Natural killer cell treated with Interleukin-12 subunit alpha and Interleukin-12 subunit beta and Interleukin-15 and Interleukin-18, amount 100 ng/mL, for 72 hours (primary cell): ENCODE measurements around the gene APOBEC2. TPM values are rescaled to one million over a fixed set of nuclear protein-coding genes. Genes with fewer than 3 reads are reported as not detected.
"Not testable (repeated sequence)": the region's sequence is repeated elsewhere in the genome, so short reads cannot be mapped to it uniquely, and the experiment has no call there.

Experiments used
- ATAC-seq, 2 donors: fragments of 150-1000 bp; cut with Tn5 transposase in 1 of 2; sonication (Bioruptor Pico), chemical (Tn5 transposase) in 1 of 2; 2 replicates each; pipeline ENCODE4 v1.10.0; 2021
- DNase-seq: peaks from one replicate; pipeline ENCODE4 v3.0.0; 2022; ENCODE audit warnings: low spot score
- H3K27ac Mint-ChIP-seq, 2 donors: 1 replicate in 1 of 2; 2 replicates in 1 of 2; pipeline ENCODE4 v1.8.0; 2022; ENCODE audit warnings: mixed read lengths in 2 of 2, mild to moderate bottlenecking in 1 of 2, moderate library complexity in 1 of 2
- H3K27me3 Mint-ChIP-seq, 2 donors: 1 replicate in 1 of 2; 2 replicates in 1 of 2; pipeline ENCODE4 v1.8.0; 2022; ENCODE audit warnings: mixed read lengths in 2 of 2
- H3K36me3 Mint-ChIP-seq: one replicate; pipeline ENCODE4 v1.8.0; 2022; ENCODE audit warnings: mixed read lengths
- H3K4me1 Mint-ChIP-seq, 2 donors: 1 replicate in 1 of 2; 2 replicates in 1 of 2; pipeline ENCODE4 v1.8.0; 2022; ENCODE audit warnings: low read depth in 2 of 2, mixed read lengths in 2 of 2, mild to moderate bottlenecking in 1 of 2
- H3K4me3 Mint-ChIP-seq: one replicate; pipeline ENCODE4 v1.8.0; 2022; ENCODE audit warnings: mixed read lengths
- H3K9me3 Mint-ChIP-seq: 2 replicates; pipeline ENCODE4 v1.8.0; 2022; ENCODE audit warnings: mixed read lengths
- total RNA-seq, 2 donors: library from RNA; stranded (reverse); gene quantifications; one replicate each; pipeline ENCODE4 v1.2.3, GENCODE V29; 2022

The APOBEC2 gene
- total RNA-seq, result not detected

GRCh38 chr6:41053041-41053440 is at the start of gene APOBEC2:
Gene APOBEC2 (plus strand): TSS chr6:41053202. CDS start chr6:41053348, 146 bp downstream.
- no peak for ATAC-seq
- peaks cover 6% of the 10 kb centered on the region for H3K36me3 Mint-ChIP-seq
- DNase-seq, result no peak
- no peaks in the 10 kb centered on the region for H3K9me3 Mint-ChIP-seq
- no peaks in the 10 kb centered on the region for H3K27me3 Mint-ChIP-seq
- peak within 1 kb of the TSS; percentile 32 to 74 for H3K27ac Mint-ChIP-seq
- peaks cover 14 to 18% of the 10 kb centered on the region in 2 donors for H3K4me1 Mint-ChIP-seq
- peak within 1 kb of the TSS; percentile 16 for H3K4me3 Mint-ChIP-seq

- not testable (repeated sequence) for H3K27ac Mint-ChIP-seq, H3K9me3 Mint-ChIP-seq, H3K4me1 Mint-ChIP-seq, H3K36me3 Mint-ChIP-seq, H3K4me3 Mint-ChIP-seq
- H3K27me3 Mint-ChIP-seq, result peaks cover 24 to 42% of the 10 kb centered on the region in 2 donors
- ATAC-seq (peak; percentile 58 to 65), DNase-seq (peak; percentile 74)
Observed at GRCh38 chr6:41006217-41006616, 46.8 kb upstream of the APOBEC2 start.

GRCh38 chr6:41006980-41007379 is 46.0 kb upstream of the APOBEC2 start:
- not testable (repeated sequence) for H3K4me1 Mint-ChIP-seq, H3K36me3 Mint-ChIP-seq, H3K4me3 Mint-ChIP-seq, H3K27ac Mint-ChIP-seq, ATAC-seq, H3K9me3 Mint-ChIP-seq, DNase-seq
- peaks cover 19 to 35% of the 10 kb centered on the region in 2 donors for H3K27me3 Mint-ChIP-seq

- Mint-ChIP-seq H3K9me3 (no peaks in the 10 kb centered on the region), H3K36me3 (no peaks in the 10 kb centered on the region), H3K27me3 (peaks cover 19 to 27% of the 10 kb centered on the region in 2 donors), H3K4me1 (no peaks in the 10 kb centered on the region), H3K27ac (no peak overlapping the region), H3K4me3 (no peak overlapping the region)
- no peak for DNase-seq
- no peak for ATAC-seq
Observed at GRCh38 chr6:41008011-41008410, 45.0 kb upstream of the APOBEC2 start.

GRCh38 chr6:41009669-41010068 is 43.3 kb upstream of the APOBEC2 start:
- ATAC-seq (no peak), DNase-seq (no peak)
- H3K4me3 Mint-ChIP-seq, result no peak overlapping the region
- no peaks in the 10 kb centered on the region for H3K4me1 Mint-ChIP-seq
- no peaks in the 10 kb centered on the region for H3K9me3 Mint-ChIP-seq
- H3K36me3 Mint-ChIP-seq, result no peaks in the 10 kb centered on the region
- no peak overlapping the region for H3K27ac Mint-ChIP-seq
- peaks cover 8 to 15% of the 10 kb centered on the region in 2 donors for H3K27me3 Mint-ChIP-seq

- Mint-ChIP-seq H3K4me1 (no peaks in the 10 kb centered on the region), H3K27ac (no peak overlapping the region), H3K36me3 (no peaks in the 10 kb centered on the region), H3K9me3 (no peaks in the 10 kb centered on the region), H3K4me3 (no peak overlapping the region), H3K27me3 (peaks cover 3 to 7% of the 10 kb centered on the region in 2 donors)
- ATAC-seq (no peak), DNase-seq (no peak)
Observed at GRCh38 chr6:41011673-41012072, 41.3 kb upstream of the APOBEC2 start.

- Mint-ChIP-seq H3K4me3 (no peak overlapping the region), H3K36me3 (no peaks in the 10 kb centered on the region), H3K27ac (no peak overlapping the region), H3K9me3 (no peaks in the 10 kb centered on the region), H3K27me3 (peaks cover 6 to 7% of the 10 kb centered on the region in 2 donors), H3K4me1 (no peaks in the 10 kb centered on the region)
- ATAC-seq (no peak), DNase-seq (no peak)
Observed at GRCh38 chr6:41013466-41014153, 39.4 kb upstream of the APOBEC2 start.

- DNase-seq (no peak), ATAC-seq (no peak)
- H3K4me1 Mint-ChIP-seq, result no peaks in the 10 kb centered on the region
- no peaks in the 10 kb centered on the region for H3K36me3 Mint-ChIP-seq
- no peak overlapping the region for H3K27ac Mint-ChIP-seq
- H3K27me3 Mint-ChIP-seq, result peaks cover 6 to 7% of the 10 kb centered on the region in 2 donors
- H3K9me3 Mint-ChIP-seq, result no peaks in the 10 kb centered on the region
- no peak overlapping the region for H3K4me3 Mint-ChIP-seq
Observed at GRCh38 chr6:41014780-41015179, 38.2 kb upstream of the APOBEC2 start.

GRCh38 chr6:41015860-41016259 is 37.1 kb upstream of the APOBEC2 start:
- not testable (repeated sequence) for H3K36me3 Mint-ChIP-seq, H3K4me3 Mint-ChIP-seq, H3K9me3 Mint-ChIP-seq, H3K27me3 Mint-ChIP-seq, ATAC-seq, H3K4me1 Mint-ChIP-seq, DNase-seq, H3K27ac Mint-ChIP-seq

- H3K4me1 Mint-ChIP-seq, result no peaks in the 10 kb centered on the region
- ATAC-seq (no peak), DNase-seq (no peak)
- no peaks in the 10 kb centered on the region for H3K9me3 Mint-ChIP-seq
- no peak overlapping the region for H3K27ac Mint-ChIP-seq
- no peak overlapping the region for H3K4me3 Mint-ChIP-seq
- no peaks in the 10 kb centered on the region for H3K36me3 Mint-ChIP-seq
- H3K27me3 Mint-ChIP-seq, result peaks cover 0 to 5% of the 10 kb centered on the region in 2 donors
Observed at GRCh38 chr6:41017663-41018062, 35.3 kb upstream of the APOBEC2 start.

GRCh38 chr6:41021832-41022231 is 31.2 kb upstream of the APOBEC2 start:
- Mint-ChIP-seq H3K4me1 (no peaks in the 10 kb centered on the region), H3K36me3 (no peaks in the 10 kb centered on the region), H3K27ac (no peak overlapping the region), H3K4me3 (no peak overlapping the region), H3K9me3 (no peaks in the 10 kb centered on the region), H3K27me3 (peaks cover 0 to 3% of the 10 kb centered on the region in 2 donors)
- ATAC-seq (no peak), DNase-seq (no peak)

- Mint-ChIP-seq H3K4me1 (peaks cover 4% of the 10 kb centered on the region in 2 donors), H3K36me3 (no peaks in the 10 kb centered on the region), H3K27me3 (peaks cover 0 to 3% of the 10 kb centered on the region in 2 donors), H3K4me3 (no peak overlapping the region), H3K9me3 (no peaks in the 10 kb centered on the region), H3K27ac (no peak overlapping the region)
- DNase-seq (no peak), ATAC-seq (no peak)
Observed at GRCh38 chr6:41022294-41022693, 30.7 kb upstream of the APOBEC2 start.

GRCh38 chr6:41023114-41023513 is 29.9 kb upstream of the APOBEC2 start:
- ATAC-seq (no peak), DNase-seq (no peak)
- Mint-ChIP-seq H3K4me1 (peaks cover 10 to 13% of the 10 kb centered on the region in 2 donors), H3K4me3 (no peak overlapping the region), H3K36me3 (no peaks in the 10 kb centered on the region), H3K27ac (no peak overlapping the region), H3K9me3 (no peaks in the 10 kb centered on the region), H3K27me3 (peaks cover 0 to 3% of the 10 kb centered on the region in 2 donors)

- peaks cover 22% of the 10 kb centered on the region in 2 donors for H3K4me1 Mint-ChIP-seq
- no peak for ATAC-seq
- no peak overlapping the region for H3K4me3 Mint-ChIP-seq
- H3K9me3 Mint-ChIP-seq, result no peaks in the 10 kb centered on the region
- H3K27ac Mint-ChIP-seq, result no peak overlapping the region
- H3K36me3 Mint-ChIP-seq, result no peaks in the 10 kb centered on the region
- no peaks in the 10 kb centered on the region for H3K27me3 Mint-ChIP-seq
- DNase-seq, result no peak
Observed at GRCh38 chr6:41025966-41026530, 27.0 kb upstream of the APOBEC2 start.
